Iris pigment epithelial cell (primary cell): Measurements from ENCODE around the gene LYL1.
A peak's percentile ranks its signal among the peaks of the same experiment; 100 is the strongest.

Experiments used
- DNase-seq: peaks from one replicate; pipeline ENCODE4 v3.0.0-alpha.2; 2011; ENCODE audit warnings: low read depth

Gene LYL1

GRCh38 chr19:13102666-13103580, at the start of gene LYL1:
Gene LYL1, minus strand, starts transcription at chr19:13102858. Its CDS starts 1,687 bp downstream, at chr19:13101171.
- peak; percentile 53 for DNase-seq

- DNase-seq, result peak; percentile 96
Observed at GRCh38 chr19:13151605-13152355, 49.1 kb upstream of the LYL1 start.

GRCh38 chr19:13150931-13151604, 48.4 kb upstream of the LYL1 start:
- no peak for DNase-seq

- peak; percentile 98 for DNase-seq
Observed at GRCh38 chr19:13150187-13150930, 47.7 kb upstream of the LYL1 start, which contains the start of the genes IER2 and STX10. Gene IER2, plus strand, starts transcription at chr19:13150411. Its CDS starts 2,776 bp downstream, at chr19:13153187. Gene STX10, minus strand, starts transcription at chr19:13150375. Its CDS starts 202 bp downstream, at chr19:13150173.

- peak; percentile 60 for DNase-seq
Observed at GRCh38 chr19:13149628-13150186, 47.0 kb upstream of the LYL1 start.

- DNase-seq, result peak; percentile 22
Observed at GRCh38 chr19:13149173-13149627, 46.5 kb upstream of the LYL1 start.

GRCh38 chr19:13146763-13147563, 44.3 kb upstream of the LYL1 start:
- peak; percentile 52 for DNase-seq

GRCh38 chr19:13139633-13140311, 37.1 kb upstream of the LYL1 start:
- DNase-seq, result no peak

GRCh38 chr19:13138916-13139198, 36.2 kb upstream of the LYL1 start:
- no peak for DNase-seq

GRCh38 chr19:13138171-13138915, 35.7 kb upstream of the LYL1 start:
- DNase-seq, result no peak

GRCh38 chr19:13137290-13137794, 34.7 kb upstream of the LYL1 start:
- no peak for DNase-seq

GRCh38 chr19:13135068-13136062, 32.7 kb upstream of the LYL1 start:
- DNase-seq, result no peak

- DNase-seq, result no peak
Observed at GRCh38 chr19:13134626-13135025, 32.0 kb upstream of the LYL1 start.

- no peak for DNase-seq
Observed at GRCh38 chr19:13133241-13133870, 30.7 kb upstream of the LYL1 start.

- DNase-seq, result peak; percentile 86
Observed at GRCh38 chr19:13132471-13133180, 30.0 kb upstream of the LYL1 start.

GRCh38 chr19:13130886-13131490, 28.3 kb upstream of the LYL1 start:
- no peak for DNase-seq
